HEK293 (cell line): ENCODE results near the gene MKNK2.

Experiments used
- CTCF ChIA-PET: fragments of 350-600 bp; formaldehyde crosslinking; extraction: SDS; loops from one replicate; lab custom pipeline; 2021; ENCODE audit warnings: antibody characterized with exemption; lab: Yijun Ruan, JAX
- POLR2A ChIA-PET: fragments of 300-600 bp; formaldehyde crosslinking; extraction: SDS; loops from one replicate; lab custom pipeline; 2020; ENCODE audit warnings: antibody characterized with exemption, inconsistent platforms; lab: Yijun Ruan, JAX
- H3K27ac ChIP-seq: fragments of 200-500 bp; sonication (Bioruptor generic); 2 replicates; pipeline ENCODE4 v1.5.1; 2014; ENCODE audit warnings: low read depth, low read length, control low read depth, inconsistent platforms; ENCODE audit errors: extremely low read depth
- H3K36me3 ChIP-seq, 2 experiments: fragments of 200-500 bp in 1 of 2; sonication (Bioruptor generic) in 1 of 2; 1 replicate in 1 of 2; 2 replicates in 1 of 2; pipeline ENCODE4 v1.5.1; 2014 to 2017; ENCODE audit warnings: inconsistent platforms in 2 of 2, low read length in 2 of 2; ENCODE audit not compliant: control insufficient read depth in 2 of 2, insufficient read depth in 1 of 2
- H3K4me1 ChIP-seq: fragments of 200-500 bp; sonication (Bioruptor generic); 2 replicates; pipeline ENCODE4 v1.5.1; 2014; ENCODE audit warnings: mild to moderate bottlenecking, low read length, inconsistent platforms; ENCODE audit not compliant: control insufficient read depth, insufficient read depth
- H3K4me3 ChIP-seq: 2 replicates; pipeline ENCODE4 v1.5.1; 2011; ENCODE audit warnings: low read depth, mild to moderate bottlenecking, control low read depth, low read length, moderate library complexity
- H3K9me3 ChIP-seq: fragments of 200-500 bp; sonication (Bioruptor generic); 2 replicates; pipeline ENCODE4 v1.5.1; 2014; ENCODE audit warnings: low read depth, low read length, inconsistent platforms; ENCODE audit not compliant: control insufficient read depth, insufficient read depth
- EGR2 ChIP-seq: fragments of 450-650 bp; formaldehyde crosslinking; IDR thresholded peaks from 2 replicates; pipeline ENCODE4 v1.5.1; 2016; ENCODE audit warnings: low read depth, missing biosample characterization, missing genetic modification characterization
- FEZF1 ChIP-seq: fragments of 450-650 bp; formaldehyde crosslinking; IDR thresholded peaks from 2 replicates; pipeline ENCODE4 v1.5.1; 2016; ENCODE audit warnings: missing biosample characterization, missing genetic modification characterization
- KLF1 ChIP-seq: fragments of 450-650 bp; formaldehyde crosslinking; IDR thresholded peaks from 2 replicates; pipeline ENCODE4 v1.5.1; 2016; ENCODE audit warnings: missing biosample characterization, missing genetic modification characterization
- KLF16 ChIP-seq: fragments of 450-650 bp; formaldehyde crosslinking; IDR thresholded peaks from 2 replicates; pipeline ENCODE4 v1.5.1; 2017; ENCODE audit warnings: missing biosample characterization, missing genetic modification characterization
- KLF7 ChIP-seq: fragments of 450-650 bp; formaldehyde crosslinking; IDR thresholded peaks from 2 replicates; pipeline ENCODE4 v1.5.1; 2016; ENCODE audit warnings: missing biosample characterization, missing genetic modification characterization, borderline replicate concordance
- KLF8 ChIP-seq: fragments of 450-650 bp; formaldehyde crosslinking; IDR thresholded peaks from 2 replicates; pipeline ENCODE4 v1.5.1; 2016; ENCODE audit warnings: missing biosample characterization, missing genetic modification characterization
- KLF9 ChIP-seq: fragments of 450-650 bp; formaldehyde crosslinking; IDR thresholded peaks from 2 replicates; pipeline ENCODE4 v1.5.1; 2016; ENCODE audit warnings: missing biosample characterization, missing genetic modification characterization, low read depth
- OSR2 ChIP-seq: fragments of 450-650 bp; formaldehyde crosslinking; IDR thresholded peaks from 2 replicates; pipeline ENCODE4 v1.5.1; 2016; ENCODE audit warnings: missing biosample characterization, missing genetic modification characterization
- SCRT1 ChIP-seq: fragments of 450-650 bp; formaldehyde crosslinking; IDR thresholded peaks from 2 replicates; pipeline ENCODE4 v1.5.1; 2016; ENCODE audit warnings: missing biosample characterization, missing genetic modification characterization, borderline replicate concordance
- SETDB1 ChIP-seq: IDR thresholded peaks from one replicate; pipeline ENCODE4 v1.6.1; 2017; ENCODE audit warnings: mild to moderate bottlenecking, low read length, moderate library complexity, mixed read lengths; ENCODE audit not compliant: insufficient read length
- YY2 ChIP-seq: fragments of 450-650 bp; formaldehyde crosslinking; IDR thresholded peaks from 2 replicates; pipeline ENCODE4 v1.5.1; 2016; ENCODE audit warnings: missing biosample characterization, missing genetic modification characterization
- ZBTB17 ChIP-seq: fragments of 450-650 bp; formaldehyde crosslinking; IDR thresholded peaks from 2 replicates; pipeline ENCODE4 v1.5.1; 2016; ENCODE audit warnings: missing biosample characterization, missing genetic modification characterization
- ZBTB48 ChIP-seq: fragments of 450-650 bp; formaldehyde crosslinking; IDR thresholded peaks from 2 replicates; pipeline ENCODE4 v1.5.1; 2016; ENCODE audit warnings: missing biosample characterization, missing genetic modification characterization
- ZBTB7A ChIP-seq: fragments of 450-650 bp; formaldehyde crosslinking; IDR thresholded peaks from 2 replicates; pipeline ENCODE4 v1.5.1; 2016; ENCODE audit warnings: low read depth, missing biosample characterization, missing genetic modification characterization
- ZFP37 ChIP-seq: fragments of 450-650 bp; formaldehyde crosslinking; IDR thresholded peaks from 2 replicates; pipeline ENCODE4 v1.5.1; 2016; ENCODE audit warnings: missing biosample characterization, missing genetic modification characterization
- ZNF660 ChIP-seq: fragments of 450-650 bp; IDR thresholded peaks from 2 replicates; pipeline ENCODE4 v1.5.1; 2018; ENCODE audit warnings: missing biosample characterization, mild to moderate bottlenecking, missing genetic modification characterization
- ZNF677 ChIP-seq: fragments of 450-650 bp; IDR thresholded peaks from 2 replicates; pipeline ENCODE4 v1.5.0; 2018; ENCODE audit warnings: missing biosample characterization, mild to moderate bottlenecking, missing genetic modification characterization, moderate library complexity
- ZNF76 ChIP-seq: fragments of 450-650 bp; formaldehyde crosslinking; IDR thresholded peaks from 2 replicates; pipeline ENCODE4; 2016; ENCODE audit warnings: low read depth, missing biosample characterization, missing genetic modification characterization, borderline replicate concordance
- ZNF776 ChIP-seq: fragments of 450-650 bp; formaldehyde crosslinking; IDR thresholded peaks from 2 replicates; pipeline ENCODE4 v1.5.0; 2017; ENCODE audit warnings: missing biosample characterization, missing genetic modification characterization, borderline replicate concordance
- ZNF791 ChIP-seq: fragments of 450-650 bp; formaldehyde crosslinking; IDR thresholded peaks from 2 replicates; pipeline ENCODE4 v1.5.1; 2016; ENCODE audit warnings: missing biosample characterization, missing genetic modification characterization
- ZSCAN30 ChIP-seq: fragments of 450-650 bp; IDR thresholded peaks from 2 replicates; pipeline ENCODE4 v1.5.1; 2018; ENCODE audit warnings: missing biosample characterization, mild to moderate bottlenecking, missing genetic modification characterization, moderate library complexity
- TF ChIP-seq, protein P1 (sequence below): fragments of 450-650 bp; formaldehyde crosslinking; IDR thresholded peaks from 2 replicates; pipeline ENCODE4 v1.5.1; 2017; ENCODE audit warnings: missing biosample characterization, missing genetic modification characterization
- TF ChIP-seq, protein P2 (sequence below): fragments of 450-650 bp; formaldehyde crosslinking; IDR thresholded peaks from 2 replicates; pipeline ENCODE4; 2016; ENCODE audit warnings: missing biosample characterization, missing genetic modification characterization
- TF ChIP-seq, protein P3 (sequence below): fragments of 450-650 bp; formaldehyde crosslinking; IDR thresholded peaks from 2 replicates; pipeline ENCODE4 v1.5.1; 2016; ENCODE audit warnings: missing biosample characterization, missing genetic modification characterization
- TF ChIP-seq, protein P4 (sequence below): fragments of 450-650 bp; formaldehyde crosslinking; conservative IDR thresholded peaks from 2 replicates; pipeline ENCODE4 v1.5.1; 2016; ENCODE audit warnings: low read depth, missing biosample characterization, missing genetic modification characterization
- TF ChIP-seq, protein P5 (sequence below): fragments of 450-650 bp; formaldehyde crosslinking; IDR thresholded peaks from 2 replicates; pipeline ENCODE4 v1.5.1; 2017; ENCODE audit warnings: missing biosample characterization, missing genetic modification characterization
- TF ChIP-seq, protein P6 (sequence below): IDR thresholded peaks from 2 replicates; pipeline ENCODE4 v1.6.1; 2011; ENCODE audit warnings: mild to moderate bottlenecking, low read depth, low read length, borderline replicate concordance

MKNK2 gene

DNA sequence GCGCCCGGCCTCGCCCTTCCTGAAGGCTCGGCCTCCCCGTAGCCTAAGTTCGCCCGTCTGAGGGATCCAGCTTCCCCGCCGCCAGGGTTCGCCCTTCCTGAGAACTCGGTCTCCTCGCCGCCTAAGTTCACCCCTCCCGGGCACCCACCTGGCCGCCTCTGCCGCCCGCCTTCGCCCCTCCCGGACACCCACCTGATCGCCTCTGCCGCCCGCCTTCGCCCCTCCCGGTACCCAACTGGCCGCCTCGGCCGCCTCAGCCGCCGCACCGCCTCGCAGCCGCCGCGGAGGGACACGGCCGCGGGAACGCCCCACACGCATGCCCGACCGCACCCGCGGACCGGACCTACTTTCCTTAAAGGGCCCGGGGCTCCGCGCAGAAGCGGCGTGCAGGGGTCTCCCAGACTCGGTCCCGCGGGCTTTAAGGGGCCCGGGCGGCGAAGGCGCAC is 45.0 kb upstream of the MKNK2 start, which contains the start of gene MOB3A:
Gene MOB3A, minus strand, starts transcription at position 293 of the 446 bp plus-strand sequence. CDS start 17,766 bp downstream, outside the sequence.
- Histone ChIP-seq H3K27ac (peak within 1 kb of the TSS; percentile 75), H3K9me3 (no peaks in the 10 kb centered on the region), H3K4me1 (peaks cover 7% of the 10 kb centered on the region; the same call in 1 of the 2 replicates), H3K4me3 (peak within 1 kb of the TSS; percentile 65), H3K36me3 (peaks cover 4 to 34% of the 10 kb centered on the region in 2 experiments; a peak in 2 of 3 replicates)
- CTCF ChIA-PET, result interaction anchor here (0.7 kb wide), 1 partner anchor 79 kb away, joined by 5 read pairs; no protein-coding TSS in a partner anchor
- POLR2A ChIA-PET, result no interaction called here
- TF ChIP-seq ZSCAN30 (tag by site-specific recombination) (0 out of 2 replicates have a peak, but pooled peaks have one; percentile 82), ZNF677 (tag by site-specific recombination) (0 out of 2 replicates have a peak, but pooled peaks have one; percentile 26), FEZF1 (tag by site-specific recombination) (no peak), ZFP37 (tag by site-specific recombination) (peak; percentile 58; the same call in 1 of the 2 replicates), KLF16 (tag by site-specific recombination) (peak; percentile 90), KLF8 (peak; percentile 99), OSR2 (tag by site-specific recombination) (peak; percentile 55; the same call in 1 of the 2 replicates), YY2 (tag by site-specific recombination) (peak; percentile 58), KLF7 (tag by site-specific recombination) (peak; percentile 92), ZNF776 (tag by site-specific recombination) (no peak), ZNF660 (peak; percentile 94; the same call in 1 of the 2 replicates), KLF1 (peak; percentile 97), KLF9 (tag by site-specific recombination) (peak; percentile 79), SCRT1 (no peak), ZBTB7A (tag by site-specific recombination) (peak; percentile 26; the same call in 1 of the 2 replicates), SETDB1 (no peak), ZNF791 (tag by site-specific recombination) (peak; percentile 44; the same call in 1 of the 2 replicates), ZBTB17 (tag by site-specific recombination) (peak; percentile 37; the same call in 1 of the 2 replicates), ZBTB48 (tag by site-specific recombination) (peak; percentile 88; the same call in 1 of the 2 replicates), EGR2 (tag by site-specific recombination) (peak; percentile 96), ZNF76 (tag by site-specific recombination) (peak; percentile 74; the same call in 1 of the 2 replicates)
- TF ChIP-seq, protein P1, sequence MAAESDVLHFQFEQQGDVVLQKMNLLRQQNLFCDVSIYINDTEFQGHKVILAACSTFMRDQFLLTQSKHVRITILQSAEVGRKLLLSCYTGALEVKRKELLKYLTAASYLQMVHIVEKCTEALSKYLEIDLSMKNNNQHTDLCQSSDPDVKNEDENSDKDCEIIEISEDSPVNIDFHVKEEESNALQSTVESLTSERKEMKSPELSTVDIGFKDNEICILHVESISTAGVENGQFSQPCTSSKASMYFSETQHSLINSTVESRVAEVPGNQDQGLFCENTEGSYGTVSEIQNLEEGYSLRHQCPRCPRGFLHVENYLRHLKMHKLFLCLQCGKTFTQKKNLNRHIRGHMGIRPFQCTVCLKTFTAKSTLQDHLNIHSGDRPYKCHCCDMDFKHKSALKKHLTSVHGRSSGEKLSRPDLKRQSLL, result peak; percentile 45; the same call in 1 of the 2 replicates
- TF ChIP-seq, protein P2, sequence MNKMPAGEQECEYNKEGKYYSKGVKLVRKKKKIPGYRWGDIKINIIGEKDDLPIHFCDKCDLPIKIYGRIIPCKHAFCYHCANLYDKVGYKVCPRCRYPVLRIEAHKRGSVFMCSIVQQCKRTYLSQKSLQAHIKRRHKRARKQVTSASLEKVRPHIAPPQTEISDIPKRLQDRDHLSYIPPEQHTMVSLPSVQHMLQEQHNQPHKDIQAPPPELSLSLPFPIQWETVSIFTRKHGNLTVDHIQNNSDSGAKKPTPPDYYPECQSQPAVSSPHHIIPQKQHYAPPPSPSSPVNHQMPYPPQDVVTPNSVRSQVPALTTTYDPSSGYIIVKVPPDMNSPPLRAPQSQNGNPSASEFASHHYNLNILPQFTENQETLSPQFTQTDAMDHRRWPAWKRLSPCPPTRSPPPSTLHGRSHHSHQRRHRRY (tag by site-specific recombination), result 0 out of 2 replicates have a peak, but pooled peaks have one; percentile 46
- TF ChIP-seq, protein P3, sequence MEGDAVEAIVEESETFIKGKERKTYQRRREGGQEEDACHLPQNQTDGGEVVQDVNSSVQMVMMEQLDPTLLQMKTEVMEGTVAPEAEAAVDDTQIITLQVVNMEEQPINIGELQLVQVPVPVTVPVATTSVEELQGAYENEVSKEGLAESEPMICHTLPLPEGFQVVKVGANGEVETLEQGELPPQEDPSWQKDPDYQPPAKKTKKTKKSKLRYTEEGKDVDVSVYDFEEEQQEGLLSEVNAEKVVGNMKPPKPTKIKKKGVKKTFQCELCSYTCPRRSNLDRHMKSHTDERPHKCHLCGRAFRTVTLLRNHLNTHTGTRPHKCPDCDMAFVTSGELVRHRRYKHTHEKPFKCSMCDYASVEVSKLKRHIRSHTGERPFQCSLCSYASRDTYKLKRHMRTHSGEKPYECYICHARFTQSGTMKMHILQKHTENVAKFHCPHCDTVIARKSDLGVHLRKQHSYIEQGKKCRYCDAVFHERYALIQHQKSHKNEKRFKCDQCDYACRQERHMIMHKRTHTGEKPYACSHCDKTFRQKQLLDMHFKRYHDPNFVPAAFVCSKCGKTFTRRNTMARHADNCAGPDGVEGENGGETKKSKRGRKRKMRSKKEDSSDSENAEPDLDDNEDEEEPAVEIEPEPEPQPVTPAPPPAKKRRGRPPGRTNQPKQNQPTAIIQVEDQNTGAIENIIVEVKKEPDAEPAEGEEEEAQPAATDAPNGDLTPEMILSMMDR (tag by site-specific recombination), result peak; percentile 94
- TF ChIP-seq, protein P4, sequence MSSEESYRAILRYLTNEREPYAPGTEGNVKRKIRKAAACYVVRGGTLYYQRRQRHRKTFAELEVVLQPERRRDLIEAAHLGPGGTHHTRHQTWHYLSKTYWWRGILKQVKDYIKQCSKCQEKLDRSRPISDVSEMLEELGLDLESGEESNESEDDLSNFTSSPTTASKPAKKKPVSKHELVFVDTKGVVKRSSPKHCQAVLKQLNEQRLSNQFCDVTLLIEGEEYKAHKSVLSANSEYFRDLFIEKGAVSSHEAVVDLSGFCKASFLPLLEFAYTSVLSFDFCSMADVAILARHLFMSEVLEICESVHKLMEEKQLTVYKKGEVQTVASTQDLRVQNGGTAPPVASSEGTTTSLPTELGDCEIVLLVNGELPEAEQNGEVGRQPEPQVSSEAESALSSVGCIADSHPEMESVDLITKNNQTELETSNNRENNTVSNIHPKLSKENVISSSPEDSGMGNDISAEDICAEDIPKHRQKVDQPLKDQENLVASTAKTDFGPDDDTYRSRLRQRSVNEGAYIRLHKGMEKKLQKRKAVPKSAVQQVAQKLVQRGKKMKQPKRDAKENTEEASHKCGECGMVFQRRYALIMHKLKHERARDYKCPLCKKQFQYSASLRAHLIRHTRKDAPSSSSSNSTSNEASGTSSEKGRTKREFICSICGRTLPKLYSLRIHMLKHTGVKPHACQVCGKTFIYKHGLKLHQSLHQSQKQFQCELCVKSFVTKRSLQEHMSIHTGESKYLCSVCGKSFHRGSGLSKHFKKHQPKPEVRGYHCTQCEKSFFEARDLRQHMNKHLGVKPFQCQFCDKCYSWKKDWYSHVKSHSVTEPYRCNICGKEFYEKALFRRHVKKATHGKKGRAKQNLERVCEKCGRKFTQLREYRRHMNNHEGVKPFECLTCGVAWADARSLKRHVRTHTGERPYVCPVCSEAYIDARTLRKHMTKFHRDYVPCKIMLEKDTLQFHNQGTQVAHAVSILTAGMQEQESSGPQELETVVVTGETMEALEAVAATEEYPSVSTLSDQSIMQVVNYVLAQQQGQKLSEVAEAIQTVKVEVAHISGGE, result peak; percentile 59; the same call in 1 of the 2 replicates
- TF ChIP-seq, protein P5, sequence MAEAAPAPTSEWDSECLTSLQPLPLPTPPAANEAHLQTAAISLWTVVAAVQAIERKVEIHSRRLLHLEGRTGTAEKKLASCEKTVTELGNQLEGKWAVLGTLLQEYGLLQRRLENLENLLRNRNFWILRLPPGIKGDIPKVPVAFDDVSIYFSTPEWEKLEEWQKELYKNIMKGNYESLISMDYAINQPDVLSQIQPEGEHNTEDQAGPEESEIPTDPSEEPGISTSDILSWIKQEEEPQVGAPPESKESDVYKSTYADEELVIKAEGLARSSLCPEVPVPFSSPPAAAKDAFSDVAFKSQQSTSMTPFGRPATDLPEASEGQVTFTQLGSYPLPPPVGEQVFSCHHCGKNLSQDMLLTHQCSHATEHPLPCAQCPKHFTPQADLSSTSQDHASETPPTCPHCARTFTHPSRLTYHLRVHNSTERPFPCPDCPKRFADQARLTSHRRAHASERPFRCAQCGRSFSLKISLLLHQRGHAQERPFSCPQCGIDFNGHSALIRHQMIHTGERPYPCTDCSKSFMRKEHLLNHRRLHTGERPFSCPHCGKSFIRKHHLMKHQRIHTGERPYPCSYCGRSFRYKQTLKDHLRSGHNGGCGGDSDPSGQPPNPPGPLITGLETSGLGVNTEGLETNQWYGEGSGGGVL, result peak; percentile 61
- TF ChIP-seq, protein P6, sequence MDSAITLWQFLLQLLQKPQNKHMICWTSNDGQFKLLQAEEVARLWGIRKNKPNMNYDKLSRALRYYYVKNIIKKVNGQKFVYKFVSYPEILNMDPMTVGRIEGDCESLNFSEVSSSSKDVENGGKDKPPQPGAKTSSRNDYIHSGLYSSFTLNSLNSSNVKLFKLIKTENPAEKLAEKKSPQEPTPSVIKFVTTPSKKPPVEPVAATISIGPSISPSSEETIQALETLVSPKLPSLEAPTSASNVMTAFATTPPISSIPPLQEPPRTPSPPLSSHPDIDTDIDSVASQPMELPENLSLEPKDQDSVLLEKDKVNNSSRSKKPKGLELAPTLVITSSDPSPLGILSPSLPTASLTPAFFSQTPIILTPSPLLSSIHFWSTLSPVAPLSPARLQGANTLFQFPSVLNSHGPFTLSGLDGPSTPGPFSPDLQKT, result no peak; the same call in 1 of the 2 replicates
